Activated naive CD8-positive, alpha-beta T cell treated with anti-CD3 and anti-CD28 coated beads for 36 hours (primary cell): ENCODE measurements around the gene RARRES1. TPM values are rescaled to one million over a fixed set of nuclear protein-coding genes. Genes with fewer than 3 reads are reported as not detected.

ENCODE experiments used
- DNase-seq: peaks from one replicate; pipeline ENCODE4 v3.0.0; 2021
- H3K27ac Mint-ChIP-seq: one replicate; pipeline ENCODE4 v1.8.0; 2022; ENCODE audit warnings: mild to moderate bottlenecking, moderate library complexity, mixed read lengths
- H3K27me3 Mint-ChIP-seq: one replicate; pipeline ENCODE4 v1.8.0; 2022; ENCODE audit warnings: mild to moderate bottlenecking, mixed read lengths
- H3K36me3 Mint-ChIP-seq: one replicate; pipeline ENCODE4 v1.8.0; 2021; ENCODE audit warnings: mild to moderate bottlenecking, mixed read lengths
- H3K4me1 Mint-ChIP-seq: one replicate; pipeline ENCODE4 v1.8.0; 2021; ENCODE audit warnings: mixed read lengths
- H3K4me3 Mint-ChIP-seq: one replicate; pipeline ENCODE4 v1.8.0; 2022; ENCODE audit warnings: mild to moderate bottlenecking, moderate library complexity, mixed read lengths
- H3K9me3 Mint-ChIP-seq: one replicate; pipeline ENCODE4 v1.8.0; 2022; ENCODE audit warnings: mixed read lengths
- total RNA-seq, 2 experiments: library from RNA; stranded (reverse); gene quantifications; one replicate each; pipeline ENCODE4 v1.2.3, GENCODE V29; 2021

The RARRES1 gene
- total RNA-seq, 2 experiments from 2014 or later = not detected

GRCh38 chr3:158728851-158729250, 3.4 kb downstream of the RARRES1 start:
- Mint-ChIP-seq H3K9me3 (no peaks in the 10 kb centered on the region), H3K36me3 (peaks cover 4% of the 10 kb centered on the region), H3K27me3 (peaks cover 4% of the 10 kb centered on the region), H3K4me1 (peaks cover 16% of the 10 kb centered on the region), H3K4me3 (no peak overlapping the region), H3K27ac (no peak overlapping the region)
- DNase-seq = no peak

GRCh38 chr3:158728061-158728377, 4.2 kb downstream of the RARRES1 start:
- H3K4me3 Mint-ChIP-seq = peak overlapping the region; percentile 42
- H3K36me3 Mint-ChIP-seq = peaks cover 3% of the 10 kb centered on the region

GRCh38 chr3:158727206-158728060, 4.8 kb downstream of the RARRES1 start:
- H3K4me1 Mint-ChIP-seq = peaks cover 23% of the 10 kb centered on the region
- H3K27me3 Mint-ChIP-seq = peaks cover 4% of the 10 kb centered on the region
- peak overlapping the region; percentile 42 for H3K4me3 Mint-ChIP-seq
- peaks cover 6% of the 10 kb centered on the region for H3K36me3 Mint-ChIP-seq
- no peak overlapping the region for H3K27ac Mint-ChIP-seq
- peak; percentile 28 for DNase-seq
- H3K9me3 Mint-ChIP-seq = no peaks in the 10 kb centered on the region

More at GRCh38 chr3:158728061-158728377, 4.2 kb downstream of the RARRES1 start:
- no peak overlapping the region for H3K27ac Mint-ChIP-seq
- H3K27me3 Mint-ChIP-seq = peaks cover 4% of the 10 kb centered on the region
- peaks cover 20% of the 10 kb centered on the region for H3K4me1 Mint-ChIP-seq
- no peak for DNase-seq
- no peaks in the 10 kb centered on the region for H3K9me3 Mint-ChIP-seq

GRCh38 chr3:158725348-158726011, 6.8 kb downstream of the RARRES1 start:
- no peak for DNase-seq
- peaks cover 30% of the 10 kb centered on the region for H3K4me1 Mint-ChIP-seq
- no peak overlapping the region for H3K4me3 Mint-ChIP-seq
- peaks cover 18% of the 10 kb centered on the region for H3K36me3 Mint-ChIP-seq
- H3K27ac Mint-ChIP-seq = no peak overlapping the region
- no peaks in the 10 kb centered on the region for H3K27me3 Mint-ChIP-seq
- H3K9me3 Mint-ChIP-seq = no peaks in the 10 kb centered on the region

- H3K27ac Mint-ChIP-seq = no peak overlapping the region
- no peak for DNase-seq
- no peaks in the 10 kb centered on the region for H3K27me3 Mint-ChIP-seq
- H3K4me1 Mint-ChIP-seq = peaks cover 30% of the 10 kb centered on the region
- peaks cover 19% of the 10 kb centered on the region for H3K36me3 Mint-ChIP-seq
- no peaks in the 10 kb centered on the region for H3K9me3 Mint-ChIP-seq
- no peak overlapping the region for H3K4me3 Mint-ChIP-seq
These were observed 8.3 kb downstream of the RARRES1 start for GRCh38 chr3:158723991-158724390.

- DNase-seq = no peak
- H3K4me1 Mint-ChIP-seq = peaks cover 26% of the 10 kb centered on the region
- peaks cover 23% of the 10 kb centered on the region for H3K36me3 Mint-ChIP-seq
- H3K4me3 Mint-ChIP-seq = no peak overlapping the region
- H3K27me3 Mint-ChIP-seq = no peaks in the 10 kb centered on the region
- H3K9me3 Mint-ChIP-seq = no peaks in the 10 kb centered on the region
- no peak overlapping the region for H3K27ac Mint-ChIP-seq
These were observed 10.1 kb downstream of the RARRES1 start for GRCh38 chr3:158722108-158722507.

- Mint-ChIP-seq H3K36me3 (peaks cover 23% of the 10 kb centered on the region), H3K27ac (no peak overlapping the region), H3K27me3 (no peaks in the 10 kb centered on the region), H3K4me3 (no peak overlapping the region), H3K9me3 (no peaks in the 10 kb centered on the region), H3K4me1 (peaks cover 27% of the 10 kb centered on the region)
- DNase-seq = no peak
These were observed 13.6 kb downstream of the RARRES1 start for GRCh38 chr3:158718490-158719170.

GRCh38 chr3:158717576-158717975, 14.7 kb downstream of the RARRES1 start:
- Mint-ChIP-seq H3K27ac (no peak overlapping the region), H3K9me3 (no peaks in the 10 kb centered on the region), H3K27me3 (no peaks in the 10 kb centered on the region), H3K4me3 (no peak overlapping the region), H3K4me1 (peaks cover 31% of the 10 kb centered on the region), H3K36me3 (peaks cover 23% of the 10 kb centered on the region)
- DNase-seq = no peak

- Mint-ChIP-seq H3K36me3 (peaks cover 28% of the 10 kb centered on the region), H3K9me3 (no peaks in the 10 kb centered on the region), H3K4me3 (no peak overlapping the region), H3K27ac (peak overlapping the region; percentile 58), H3K4me1 (peaks cover 20% of the 10 kb centered on the region), H3K27me3 (no peaks in the 10 kb centered on the region)
- DNase-seq = no peak
These were observed 19.2 kb downstream of the RARRES1 start for GRCh38 chr3:158713094-158713499.

GRCh38 chr3:158712443-158712842, 19.8 kb downstream of the RARRES1 start:
- Mint-ChIP-seq H3K9me3 (no peaks in the 10 kb centered on the region), H3K36me3 (peaks cover 29% of the 10 kb centered on the region), H3K27ac (no peak overlapping the region), H3K27me3 (no peaks in the 10 kb centered on the region), H3K4me3 (no peak overlapping the region), H3K4me1 (peaks cover 18% of the 10 kb centered on the region)
- DNase-seq = no peak

GRCh38 chr3:158711886-158712285, 20.4 kb downstream of the RARRES1 start:
- peaks cover 18% of the 10 kb centered on the region for H3K4me1 Mint-ChIP-seq
- H3K36me3 Mint-ChIP-seq = peaks cover 33% of the 10 kb centered on the region
- no peaks in the 10 kb centered on the region for H3K9me3 Mint-ChIP-seq
- no peak overlapping the region for H3K27ac Mint-ChIP-seq
- no peaks in the 10 kb centered on the region for H3K27me3 Mint-ChIP-seq
- H3K4me3 Mint-ChIP-seq = no peak overlapping the region
- DNase-seq = no peak

GRCh38 chr3:158710601-158711000, 21.7 kb downstream of the RARRES1 start:
- Mint-ChIP-seq H3K36me3 (peaks cover 41% of the 10 kb centered on the region), H3K9me3 (no peaks in the 10 kb centered on the region), H3K27me3 (no peaks in the 10 kb centered on the region), H3K4me3 (no peak overlapping the region), H3K27ac (no peak overlapping the region), H3K4me1 (peaks cover 14% of the 10 kb centered on the region)
- no peak for DNase-seq

GRCh38 chr3:158709666-158710083, 22.6 kb downstream of the RARRES1 start:
- H3K27ac Mint-ChIP-seq = no peak overlapping the region
- H3K4me3 Mint-ChIP-seq = no peak overlapping the region
- H3K4me1 Mint-ChIP-seq = peaks cover 14% of the 10 kb centered on the region
- H3K36me3 Mint-ChIP-seq = peaks cover 44% of the 10 kb centered on the region
- DNase-seq = no peak
- H3K9me3 Mint-ChIP-seq = no peaks in the 10 kb centered on the region
- no peaks in the 10 kb centered on the region for H3K27me3 Mint-ChIP-seq

GRCh38 chr3:158703566-158703965, 28.7 kb downstream of the RARRES1 start:
- Mint-ChIP-seq H3K27me3 (no peaks in the 10 kb centered on the region), H3K36me3 (peaks cover 45% of the 10 kb centered on the region), H3K4me3 (no peak overlapping the region), H3K9me3 (no peaks in the 10 kb centered on the region), H3K27ac (no peak overlapping the region), H3K4me1 (peaks cover 2% of the 10 kb centered on the region)
- DNase-seq = no peak

GRCh38 chr3:158702815-158703481, 29.3 kb downstream of the RARRES1 start:
- H3K27ac Mint-ChIP-seq = no peak overlapping the region
- H3K36me3 Mint-ChIP-seq = peaks cover 40% of the 10 kb centered on the region
- peaks cover 2% of the 10 kb centered on the region for H3K4me1 Mint-ChIP-seq

More at GRCh38 chr3:158702815-158703481, 29.3 kb downstream of the RARRES1 start:
- no peak overlapping the region for H3K4me3 Mint-ChIP-seq
- DNase-seq = no peak
- no peaks in the 10 kb centered on the region for H3K9me3 Mint-ChIP-seq
- H3K27me3 Mint-ChIP-seq = no peaks in the 10 kb centered on the region
